Mesodermal cell (in vitro differentiated cells): ENCODE results near the gene RGPD5.
"Not testable (repeated sequence)": the region's sequence is repeated elsewhere in the genome, so short reads cannot be mapped to it uniquely, and the experiment has no call there.

Experiments used
- H3K27ac ChIP-seq: 2 replicates; pipeline ENCODE4 v1.7.0; 2013; ENCODE audit warnings: mild to moderate bottlenecking, low read depth, low read length, moderate library complexity; ENCODE audit not compliant: severe bottlenecking
- H3K36me3 ChIP-seq: 2 replicates; pipeline ENCODE4 v1.7.1; 2013; ENCODE audit warnings: mild to moderate bottlenecking, low read length, moderate library complexity; ENCODE audit not compliant: control insufficient read depth, insufficient read depth
- H3K4me1 ChIP-seq: one replicate; pipeline ENCODE4 v1.7.1; 2013; ENCODE audit warnings: mild to moderate bottlenecking, low read length; ENCODE audit not compliant: insufficient read depth, control insufficient read depth, poor library complexity, severe bottlenecking
- H3K4me3 ChIP-seq: 2 replicates; pipeline ENCODE4 v1.7.0; 2013; ENCODE audit warnings: low read length, control low read depth, mild to moderate bottlenecking; ENCODE audit not compliant: insufficient read depth, poor library complexity, severe bottlenecking; ENCODE audit errors: extremely low read depth
- H3K9me3 ChIP-seq: 2 replicates; pipeline ENCODE4 v1.7.1; 2013; ENCODE audit warnings: mild to moderate bottlenecking, low read length, moderate library complexity; ENCODE audit not compliant: control insufficient read depth
- WGBS, 2 experiments: methylation state at CpG; one replicate each; pipeline ENCODE4 v1.1.5; 2013; ENCODE audit warnings: missing lambda C conversion rate in 2 of 2; ENCODE audit not compliant: insufficient coverage in 2 of 2; 5-methylcytosine and 5-hydroxymethylcytosine counted together

RGPD5 gene

GRCh38 chr2:109781147-109781816 is 12.8 kb upstream of the RGPD5 start:
- H3K4me3 ChIP-seq, H3K9me3 ChIP-seq, H3K36me3 ChIP-seq, H3K4me1 ChIP-seq, H3K27ac ChIP-seq: not testable (repeated sequence)
- WGBS, 2 experiments = no CpG with 5 or more reads among the region's 15 CpGs

GRCh38 chr2:109782446-109782993 is 11.6 kb upstream of the RGPD5 start:
- H3K9me3 ChIP-seq, H3K27ac ChIP-seq, H3K4me1 ChIP-seq, H3K36me3 ChIP-seq, H3K4me3 ChIP-seq: not testable (repeated sequence)
- no CpG with 5 or more reads among the region's 2 CpGs for WGBS, 2 experiments

- H3K9me3 ChIP-seq, H3K4me3 ChIP-seq, H3K27ac ChIP-seq, H3K36me3 ChIP-seq, H3K4me1 ChIP-seq: not testable (repeated sequence)
- WGBS, 2 experiments = no CpG with 5 or more reads among the region's 12 CpGs
Measured at GRCh38 chr2:109791530-109792279, 2.4 kb upstream of the RGPD5 start.

GRCh38 chr2:109792659-109793058 is 1.4 kb upstream of the RGPD5 start:
- H3K4me1 ChIP-seq, H3K36me3 ChIP-seq, H3K9me3 ChIP-seq, H3K27ac ChIP-seq, H3K4me3 ChIP-seq: not testable (repeated sequence)
- no CpG with 5 or more reads among the region's 1 CpG for WGBS, 2 experiments

GRCh38 chr2:109871129-109871751 is 77.1 kb downstream of the RGPD5 start:
- not testable (repeated sequence) for H3K36me3 ChIP-seq, H3K4me1 ChIP-seq, H3K4me3 ChIP-seq, H3K9me3 ChIP-seq, H3K27ac ChIP-seq
- WGBS, 2 experiments = no CpG with 5 or more reads among the region's 8 CpGs

GRCh38 chr2:109876625-109877024 is 82.5 kb downstream of the RGPD5 start:
- not testable (repeated sequence) for H3K9me3 ChIP-seq, H3K36me3 ChIP-seq, H3K4me3 ChIP-seq, H3K27ac ChIP-seq, H3K4me1 ChIP-seq
- no CpG with 5 or more reads among the region's 3 CpGs for WGBS, 2 experiments

- H3K9me3 ChIP-seq, H3K36me3 ChIP-seq, H3K27ac ChIP-seq, H3K4me3 ChIP-seq, H3K4me1 ChIP-seq: not testable (repeated sequence)
- WGBS, 2 experiments = no CpG with 5 or more reads among the region's 1 CpG
Measured at GRCh38 chr2:109882112-109882511, 88.0 kb downstream of the RGPD5 start.

GRCh38 chr2:109888414-109888813 is 94.3 kb downstream of the RGPD5 start:
- H3K36me3 ChIP-seq, H3K9me3 ChIP-seq, H3K4me3 ChIP-seq, H3K4me1 ChIP-seq, H3K27ac ChIP-seq: not testable (repeated sequence)
- no CpG with 5 or more reads among the region's 4 CpGs for WGBS, 2 experiments

- not testable (repeated sequence) for H3K4me3 ChIP-seq, H3K4me1 ChIP-seq, H3K27ac ChIP-seq, H3K36me3 ChIP-seq, H3K9me3 ChIP-seq
- no CpG with 5 or more reads among the region's 4 CpGs for WGBS, 2 experiments
Measured at GRCh38 chr2:109889909-109890308, 95.8 kb downstream of the RGPD5 start.

GRCh38 chr2:109891024-109891423 is 96.9 kb downstream of the RGPD5 start:
- H3K36me3 ChIP-seq, H3K4me1 ChIP-seq: not testable (repeated sequence)
- no CpG with 5 or more reads among the region's 4 CpGs for WGBS, 2 experiments

GRCh38 chr2:109893736-109894135 is 99.6 kb downstream of the RGPD5 start:
- not testable (repeated sequence) for H3K36me3 ChIP-seq
- WGBS, 2 experiments = no CpG with 5 or more reads among the region's 7 CpGs

More at GRCh38 chr2:109891024-109891423, 96.9 kb downstream of the RGPD5 start:
- H3K9me3 ChIP-seq, H3K4me3 ChIP-seq, H3K27ac ChIP-seq: not testable (repeated sequence)

More at GRCh38 chr2:109893736-109894135, 99.6 kb downstream of the RGPD5 start:
- not testable (repeated sequence) for H3K9me3 ChIP-seq, H3K27ac ChIP-seq, H3K4me1 ChIP-seq, H3K4me3 ChIP-seq
